ENCODE results near the gene MAPK8IP3. TPM values are rescaled to one million over a fixed set of nuclear protein-coding genes. Genes with fewer than 3 reads are reported as not detected.
A peak's percentile ranks its signal among the peaks of the same experiment; 100 is the strongest.

MAPK8IP3 gene
- total and polyA plus RNA-seq, 12 donors: 12.1 to 430 (median 56.1) TPM

- Histone ChIP-seq H3K4me1 (replicated peaks in 1 of 2) (peaks cover 23 to 26% of the 10 kb centered on the region in 2 donors), H3K36me3 (replicated peaks in 1 of 2) (peaks cover 0 to 44% of the 10 kb centered on the region in 2 donors), H3K27ac (peak overlapping the region; percentile 30 to 95 (median 83)), H3K27me3 (no peaks in the 10 kb centered on the region), H3K9me3 (replicated peaks in 1 of 3) (no peaks in the 10 kb centered on the region), H3K4me3 (no peak overlapping the region)
- 46 to 69% (median 55%) methylated on average over 4 to 27 of the region's 27 CpGs for WGBS, 4 donors
- intact Hi-C loops (cut with DNase I): no loop called here
- TF ChIP-seq POLR2A (IDR thresholded peaks at IDR 0.05) (peak in 1 of 2 donors; percentile 49), CTCF (IDR thresholded peaks at IDR 0.05) (no peak)
- peak; percentile 62 to 92 (median 86) for DNase-seq
Measured at GRCh38 chr16:1779741-1780676, 74.0 kb downstream of the MAPK8IP3 start.

GRCh38 chr16:1780677-1781072 is 74.7 kb downstream of the MAPK8IP3 start:
- no peaks in the 10 kb centered on the region for H3K9me3 ChIP-seq (replicated peaks in 1 of 3)
- H3K4me1 ChIP-seq (replicated peaks in 1 of 2): peaks cover 23 to 26% of the 10 kb centered on the region in 2 donors
- intact Hi-C loops (cut with DNase I): no loop called here
- peaks cover 0 to 41% of the 10 kb centered on the region in 2 donors for H3K36me3 ChIP-seq (replicated peaks in 1 of 2)
- DNase-seq: peak in 3 of 7 donors; percentile 51 to 76 (median 61)
- no peaks in the 10 kb centered on the region for H3K27me3 ChIP-seq
- 45 to 62% (median 57%) methylated on average over 6 of the region's 6 CpGs for WGBS, 4 donors
- peak overlapping the region in 1 of 4 donors; percentile 95 for H3K4me3 ChIP-seq
- TF ChIP-seq POLR2A (IDR thresholded peaks at IDR 0.05): peak in 1 of 2 donors; percentile 24
- TF ChIP-seq CTCF (IDR thresholded peaks at IDR 0.05): no peak
- peak overlapping the region; percentile 30 to 95 (median 83) for H3K27ac ChIP-seq

GRCh38 chr16:1781254-1781653 is 75.3 kb downstream of the MAPK8IP3 start:
- peak in 1 of 6 experiments; percentile 0 for TF ChIP-seq CTCF (IDR thresholded peaks at IDR 0.05)
- no peak for TF ChIP-seq POLR2A (IDR thresholded peaks at IDR 0.05)
- H3K4me3 ChIP-seq: peak overlapping the region in 2 of 4 donors; percentile 26 to 95
- H3K27ac ChIP-seq: peak overlapping the region in 4 of 5 donors; percentile 83 to 95 (median 84)
- no peaks in the 10 kb centered on the region for H3K27me3 ChIP-seq
- intact Hi-C loops (cut with DNase I): no loop called here
- 44 to 76% (median 50%) methylated on average over 9 to 20 of the region's 20 CpGs for WGBS, 4 donors
- no peaks in the 10 kb centered on the region for H3K9me3 ChIP-seq (replicated peaks in 1 of 3)
- peaks cover 23 to 26% of the 10 kb centered on the region in 2 donors for H3K4me1 ChIP-seq (replicated peaks in 1 of 2)
- peak in 1 of 7 donors; percentile 35 for DNase-seq
- H3K36me3 ChIP-seq (replicated peaks in 1 of 2): peaks cover 0 to 36% of the 10 kb centered on the region in 2 donors

- no peak for TF ChIP-seq POLR2A (IDR thresholded peaks at IDR 0.05)
- peak in 4 of 6 experiments; percentile 13 to 33 (median 28) for TF ChIP-seq CTCF (IDR thresholded peaks at IDR 0.05)
- intact Hi-C loops (cut with DNase I): no loop called here
- DNase-seq: peak in 4 of 7 donors; percentile 46 to 67 (median 57)
- peak overlapping the region; percentile 60 to 95 (median 83) for H3K27ac ChIP-seq
- H3K36me3 ChIP-seq (replicated peaks in 1 of 2): peaks cover 0 to 35% of the 10 kb centered on the region in 2 donors
- peak overlapping the region; percentile 26 to 95 (median 76) for H3K4me3 ChIP-seq
- peaks cover 23 to 26% of the 10 kb centered on the region in 2 donors for H3K4me1 ChIP-seq (replicated peaks in 1 of 2)
- no peaks in the 10 kb centered on the region for H3K9me3 ChIP-seq (replicated peaks in 1 of 3)
- WGBS, 4 donors: 1 to 2% (median 1%) methylated on average over 16 to 70 of the region's 70 CpGs
- H3K27me3 ChIP-seq: no peaks in the 10 kb centered on the region
Measured at GRCh38 chr16:1781758-1782407, 75.9 kb downstream of the MAPK8IP3 start.

Measured in adrenal gland (tissue), 12 donors.